Right ventricle myocardium superior (tissue), 1 donor: ENCODE results near the gene MYDGF. TPM values are rescaled to one million over a fixed set of nuclear protein-coding genes. Genes with fewer than 3 reads are reported as not detected.
A peak's percentile ranks its signal among the peaks of the same experiment; 100 is the strongest.
"Not testable (repeated sequence)": the region's sequence is repeated elsewhere in the genome, so short reads cannot be mapped to it uniquely, and the experiment has no call there.

Source experiments
- ATAC-seq: fragments of 200-7000 bp; cut with Tn5 transposase; one replicate; pipeline ENCODE4 v1.9.1; 2020; ENCODE audit warnings: mild to moderate bottlenecking; ENCODE audit not compliant: poor library complexity
- DNase-seq: peaks from one replicate; pipeline ENCODE4 v3.0.0-alpha.2; 2020
- intact Hi-C: fragments of 100-400 bp; cut with DNase I; formaldehyde crosslinking; loops from one replicate; pipeline ENCODE4 v1.11.2; 2022
- total RNA-seq: library from RNA; stranded (reverse); fragmentation: NEBNext Ultra II Directional; extraction: Animal tissue kit (Norgen Biotek cat#: 25700); gene quantifications from one replicate; pipeline ENCODE4 v1.2.1, GENCODE V29; 2021
- donor health status: DM: no; HTN: yes; CAD: no; lungs with severe emphysema.

Gene MYDGF
- total RNA-seq, 1 donor from 2014 or later = 23.2 TPM

DNA sequence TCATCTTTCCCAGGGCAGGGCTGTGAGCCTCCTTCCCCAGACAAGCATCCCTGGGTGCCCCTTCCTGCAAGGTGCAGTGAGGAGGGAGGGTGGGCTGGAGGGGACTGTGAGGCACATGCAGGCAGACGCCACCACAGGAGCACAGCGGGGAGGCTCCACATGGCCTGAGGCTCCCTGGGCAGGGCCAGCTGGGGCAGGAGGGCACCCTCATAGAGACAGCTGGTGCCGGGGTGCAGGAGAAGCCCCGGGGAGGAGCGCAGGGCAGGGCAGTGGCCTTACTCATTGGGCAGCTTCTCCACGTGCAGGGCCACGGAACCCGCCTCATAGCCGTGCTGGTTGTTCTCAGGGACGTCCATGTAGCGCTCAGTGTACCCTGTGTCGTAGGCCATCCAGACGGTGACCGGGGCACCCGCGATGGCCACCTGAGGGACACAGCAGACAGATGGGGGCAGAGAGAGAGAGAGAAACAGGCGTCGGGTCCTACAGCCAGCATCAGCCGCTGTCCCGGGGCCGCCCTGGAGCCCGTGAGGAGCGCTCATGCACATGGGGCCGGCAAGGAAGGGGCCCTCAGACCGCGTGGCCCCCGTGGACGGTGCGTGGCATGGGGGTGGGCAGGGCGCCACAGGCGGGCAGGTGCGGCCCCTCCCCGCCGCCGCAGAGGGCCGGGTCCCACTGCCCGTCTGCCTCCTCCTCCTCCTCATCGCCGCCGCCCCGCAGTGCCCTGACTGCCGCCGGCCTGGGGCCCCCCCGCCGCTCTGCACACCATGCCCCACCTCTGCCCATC is 12.5 kb upstream of the MYDGF start:
- intact Hi-C loops = no loop called here
- ATAC-seq (no peak), DNase-seq (no peak)

DNA sequence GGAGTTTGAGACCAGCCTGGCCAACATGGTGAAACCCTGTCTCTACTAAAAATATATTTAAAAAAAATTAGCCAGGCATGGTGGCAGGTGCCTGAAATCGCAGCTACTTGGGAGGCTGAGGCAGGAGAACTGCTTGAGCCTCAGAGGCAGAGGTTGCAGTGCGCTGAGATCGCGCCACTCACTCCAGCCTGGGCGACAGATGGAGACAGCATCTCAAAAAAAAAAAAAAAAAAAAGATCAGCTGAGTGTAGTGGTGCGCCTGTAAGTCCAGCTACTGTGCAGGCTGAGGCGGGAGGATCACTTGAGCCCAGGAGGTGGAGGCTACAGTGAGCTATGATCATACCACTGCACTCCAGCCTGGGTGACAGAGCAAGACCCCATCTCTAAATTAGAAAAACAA is 9.9 kb upstream of the MYDGF start:
- DNase-seq, ATAC-seq, intact Hi-C loops: not testable (repeated sequence)

DNA sequence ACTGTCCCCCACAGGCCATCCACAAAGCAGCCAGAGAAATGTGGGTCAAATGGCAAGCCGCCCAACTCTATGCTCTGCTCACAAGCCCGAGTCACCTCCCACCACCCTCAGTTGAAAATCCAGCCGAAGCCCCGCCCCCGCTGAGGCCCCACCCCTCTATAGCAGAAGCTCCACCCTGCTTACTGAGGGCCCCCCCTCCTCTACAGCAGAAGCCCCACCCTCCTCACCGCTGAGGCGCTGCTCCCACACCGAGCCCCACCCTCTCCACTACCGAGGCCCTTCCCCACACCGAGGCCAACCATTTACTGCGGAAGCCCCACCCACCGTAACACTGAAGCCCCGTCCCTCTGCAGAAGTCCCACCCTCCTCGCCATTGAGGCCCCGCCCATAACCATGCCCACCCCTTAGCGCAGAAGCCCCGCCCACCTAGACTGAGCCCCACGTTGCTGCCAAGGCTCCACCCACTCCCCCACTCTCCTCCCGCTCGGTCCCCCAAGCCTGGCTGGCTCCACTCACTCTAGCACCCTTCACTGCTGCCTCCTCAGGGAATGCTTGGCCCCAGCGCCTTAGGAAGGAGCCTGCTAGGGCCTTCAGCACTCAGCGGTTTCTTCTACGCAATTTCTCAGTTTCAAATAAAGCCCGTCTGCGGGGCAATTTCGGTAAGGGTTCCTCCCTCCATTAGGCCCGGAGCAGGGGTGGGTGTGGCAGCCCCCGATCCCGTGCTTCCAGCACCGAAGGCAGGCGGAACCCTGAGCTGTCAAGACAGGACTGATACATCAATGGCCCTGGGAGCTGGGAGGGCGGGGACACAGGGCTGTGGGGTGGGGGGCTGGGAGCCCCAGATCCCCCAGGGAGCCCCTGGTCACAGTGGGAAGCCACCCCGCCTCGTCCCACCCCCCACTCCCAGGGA is 9.0 kb upstream of the MYDGF start:
- intact Hi-C loops = no loop called here
- DNase-seq (no peak), ATAC-seq (no peak)

DNA sequence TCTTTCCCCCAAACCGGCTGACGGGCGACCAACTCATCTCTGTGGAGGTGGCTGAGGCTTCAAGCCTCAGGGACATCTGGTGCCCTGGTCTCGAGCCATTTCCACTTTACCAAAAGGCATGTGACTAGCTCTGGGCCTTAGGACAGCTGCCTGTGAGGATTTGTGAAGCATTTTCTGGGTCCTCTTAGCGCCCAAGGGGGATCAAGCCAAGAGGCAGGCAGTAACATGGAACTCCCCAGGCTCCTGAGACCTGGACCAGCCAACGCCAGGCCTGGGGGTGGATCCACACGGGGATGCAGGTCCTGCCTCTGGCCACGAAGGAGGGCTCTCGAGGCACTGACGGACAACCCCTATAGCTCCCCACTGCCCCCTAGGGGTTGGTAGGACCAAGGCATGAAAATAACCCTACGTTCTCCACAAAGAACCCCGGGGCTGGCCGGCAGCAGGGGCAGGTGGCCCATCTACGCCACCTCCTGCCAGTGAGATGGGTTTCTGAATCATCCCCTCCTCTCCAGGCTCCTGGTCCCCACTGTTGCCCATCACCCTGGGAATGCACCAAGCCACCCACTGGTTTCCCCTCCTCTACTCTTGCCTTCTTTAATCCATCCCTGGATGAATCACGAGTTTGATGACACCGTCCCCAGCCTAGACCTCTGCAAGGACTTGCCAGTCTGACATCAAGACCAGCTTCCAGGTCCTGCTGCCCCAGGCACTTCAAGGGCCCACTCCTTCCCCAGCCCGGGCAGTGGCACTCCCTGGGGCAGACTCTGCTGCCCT is 7.0 kb upstream of the MYDGF start:
- DNase-seq (no peak), ATAC-seq (peak; percentile 64)
- intact Hi-C loops = no loop called here

DNA sequence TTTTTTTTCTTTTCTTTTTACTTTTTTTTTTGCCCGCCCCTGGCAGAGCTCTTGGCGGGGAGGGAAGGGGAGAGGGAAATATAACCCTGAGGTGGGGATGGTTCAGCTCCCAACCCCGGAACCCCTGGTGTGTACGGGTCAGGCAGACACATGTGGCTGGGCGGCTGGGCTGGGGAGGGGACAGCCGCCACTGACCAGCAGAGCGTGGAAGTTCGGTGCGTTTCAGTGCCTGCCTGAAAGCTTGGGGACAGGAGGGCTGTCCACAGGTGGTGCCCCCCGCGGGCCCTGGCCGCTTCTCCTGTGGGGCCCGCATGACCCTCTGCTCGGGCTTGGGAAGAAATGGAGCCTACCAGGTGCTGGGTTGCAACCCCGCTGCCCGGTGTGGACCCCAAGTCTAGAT is 5.2 kb upstream of the MYDGF start:
- no peak for ATAC-seq
- no peak for DNase-seq
- intact Hi-C loops = no loop called here

DNA sequence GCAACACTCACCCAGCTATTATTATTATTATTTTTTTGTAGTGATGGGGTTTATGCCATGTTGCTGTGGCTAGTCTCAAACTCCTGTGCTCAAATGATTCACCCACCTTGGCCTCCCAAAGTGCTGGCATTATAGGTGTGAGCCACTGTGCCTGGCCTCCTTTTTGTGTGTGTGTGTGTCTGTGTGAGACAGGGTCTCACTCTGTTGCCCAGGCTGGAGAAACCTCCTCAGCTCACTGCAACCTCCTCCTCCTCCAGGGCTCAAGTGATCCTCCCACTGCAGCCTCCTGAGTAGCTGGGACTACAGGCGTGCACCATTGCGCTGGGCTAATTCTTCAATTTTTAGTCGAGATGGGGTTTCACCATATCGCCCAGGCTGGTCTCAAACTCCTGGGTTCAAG is 3.6 kb upstream of the MYDGF start:
- intact Hi-C loops = no loop called here
- ATAC-seq (no peak), DNase-seq (no peak)

DNA sequence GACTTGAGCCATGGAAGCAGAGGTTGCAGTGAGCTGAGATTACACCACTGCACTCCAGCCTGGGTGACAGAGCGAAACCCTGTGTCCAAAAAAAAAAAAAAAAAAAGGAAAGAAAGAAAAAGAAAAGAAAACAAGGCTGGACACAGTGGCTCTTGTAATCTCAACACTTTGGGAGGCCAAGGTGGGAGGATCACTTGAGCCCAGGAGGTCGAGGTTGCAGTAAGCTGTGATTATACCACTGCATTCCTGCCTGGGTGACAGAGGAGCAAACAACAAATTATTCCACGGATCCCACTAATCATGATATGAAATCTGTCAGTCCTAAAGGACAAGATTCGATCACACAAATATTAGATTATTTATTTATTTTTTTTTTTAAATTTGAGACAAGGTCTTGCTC is 3.1 kb upstream of the MYDGF start:
- DNase-seq (no peak), ATAC-seq (no peak)
- intact Hi-C loops = no loop called here

DNA sequence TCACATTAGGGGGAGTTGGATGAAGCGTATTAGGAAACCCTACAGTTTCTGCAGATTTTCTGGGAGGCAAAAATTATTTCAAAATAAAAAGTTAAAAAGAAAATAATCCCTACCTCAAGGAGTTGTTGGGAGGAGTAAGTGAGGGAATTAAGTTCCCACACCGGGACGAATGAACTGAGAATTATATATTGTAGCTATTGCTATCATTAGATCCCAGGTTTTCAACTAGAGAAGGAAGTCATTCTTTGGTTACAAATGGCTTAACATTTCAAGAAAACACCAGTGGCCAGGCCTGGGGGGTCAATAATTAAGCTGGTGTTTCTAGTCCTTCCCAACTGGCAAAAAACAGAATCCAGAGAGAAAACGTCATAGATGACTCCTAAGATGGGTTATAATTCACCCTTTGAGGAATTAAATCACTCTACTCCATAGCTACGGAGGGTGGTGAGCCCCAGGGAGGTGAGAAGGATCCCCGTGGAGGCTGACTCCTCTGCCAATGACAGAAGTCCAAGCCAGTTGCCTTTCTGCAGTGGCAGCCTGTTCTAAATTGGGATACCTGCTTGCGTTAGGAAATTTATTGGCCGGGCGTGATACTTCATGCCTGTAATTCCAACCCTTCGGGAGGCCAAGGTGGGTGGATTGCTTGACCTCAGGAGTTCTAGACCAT is 1.2 kb upstream of the MYDGF start:
- intact Hi-C loops = no loop called here
- DNase-seq (no peak), ATAC-seq (peak; percentile 28)

DNA sequence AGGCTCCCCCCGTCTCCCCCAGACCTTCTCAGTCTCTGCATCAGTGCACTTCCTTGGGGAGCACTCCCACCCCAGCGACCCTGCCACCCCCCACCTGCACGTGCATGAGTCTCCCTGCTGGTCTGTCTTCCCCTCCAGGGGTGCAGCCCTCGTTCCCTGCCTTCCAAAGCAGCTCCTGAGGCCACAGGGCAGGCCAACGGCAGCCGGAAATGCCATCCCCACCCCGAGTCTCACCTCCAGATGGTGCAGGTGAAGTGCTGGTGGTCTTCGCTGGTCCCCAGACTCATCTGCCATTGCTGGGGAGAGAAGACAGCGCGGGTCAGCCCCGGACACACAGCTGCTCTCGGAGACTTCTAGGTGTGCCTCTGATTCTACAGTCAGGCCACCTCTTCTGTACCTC is 5.5 kb downstream of the MYDGF start:
- DNase-seq (no peak), ATAC-seq (no peak)
- intact Hi-C loops = no loop called here

DNA sequence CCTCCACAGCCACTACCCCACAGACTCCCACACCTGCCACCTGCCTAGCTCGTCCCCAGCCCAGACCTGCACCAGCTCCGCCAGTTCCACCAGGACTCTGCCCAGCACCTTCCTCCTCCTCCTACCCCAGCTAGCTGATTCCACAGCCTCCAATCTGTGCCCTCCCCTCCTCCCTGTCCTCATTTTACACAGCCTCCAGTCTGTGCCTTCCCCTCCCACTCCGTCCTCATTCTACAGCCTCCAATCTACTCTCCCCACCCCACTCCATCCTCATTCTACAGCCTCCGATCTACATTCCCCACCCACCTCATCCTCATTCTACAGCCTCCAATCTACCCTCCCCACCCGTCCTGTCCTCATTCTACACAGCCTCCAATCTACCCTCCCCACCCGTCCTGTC is 7.3 kb downstream of the MYDGF start:
- ATAC-seq (no peak), DNase-seq (no peak)
- intact Hi-C loops = no loop called here

DNA sequence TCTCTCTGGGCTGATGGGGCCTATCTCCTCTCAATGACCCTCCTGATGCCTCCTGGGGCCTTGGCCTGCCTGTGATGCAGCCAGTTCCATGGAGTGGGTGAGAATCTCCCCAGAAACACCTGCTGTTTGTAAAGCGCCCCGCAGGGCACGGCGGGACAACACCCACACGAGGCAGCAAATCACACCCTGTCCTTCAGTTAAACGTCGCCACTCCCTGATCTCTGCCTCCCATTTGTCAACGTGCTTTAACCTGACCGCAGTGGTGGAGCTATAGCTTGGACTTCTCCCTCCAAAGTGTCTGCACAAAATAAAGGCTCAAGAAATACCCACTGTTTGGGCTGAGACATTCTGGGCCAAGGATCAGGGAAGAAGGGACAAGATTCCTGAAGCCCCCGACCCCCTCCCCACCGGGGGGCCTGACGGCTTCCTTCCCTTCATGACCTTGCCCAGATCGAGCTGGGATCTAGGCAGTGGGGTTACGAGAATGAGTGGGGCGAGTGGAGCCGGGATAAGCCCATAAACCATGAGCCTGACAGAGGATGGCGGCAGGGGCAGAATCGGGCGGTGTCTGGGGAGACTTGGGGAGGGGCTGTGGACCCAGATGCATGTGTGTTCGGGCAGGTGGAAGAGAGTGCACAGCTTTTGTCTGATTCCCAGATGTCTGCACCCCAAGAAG is 8.0 kb downstream of the MYDGF start:
- intact Hi-C loops = no loop called here
- no peak for ATAC-seq
- no peak for DNase-seq

DNA sequence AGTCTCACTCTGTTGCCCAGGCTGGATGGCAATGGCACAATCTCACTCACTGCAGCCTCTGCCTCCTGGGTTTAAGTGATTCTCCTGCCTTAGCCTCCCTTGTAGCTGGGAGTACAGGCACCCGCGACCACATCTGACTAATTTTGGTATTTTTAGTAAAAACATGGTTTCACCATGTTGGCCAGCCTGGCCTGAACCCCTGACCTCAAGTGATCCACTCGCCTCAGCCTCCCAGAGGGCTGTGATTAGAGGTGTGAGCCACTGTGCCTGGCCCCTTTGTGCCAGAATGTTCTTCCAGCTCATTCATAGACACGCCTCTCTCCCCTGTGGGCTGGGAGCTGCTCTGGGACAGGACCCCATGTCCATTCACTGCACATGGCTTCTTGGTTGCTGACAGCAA is 9.1 kb downstream of the MYDGF start:
- intact Hi-C loops = no loop called here
- DNase-seq = no peak
- no peak for ATAC-seq

DNA sequence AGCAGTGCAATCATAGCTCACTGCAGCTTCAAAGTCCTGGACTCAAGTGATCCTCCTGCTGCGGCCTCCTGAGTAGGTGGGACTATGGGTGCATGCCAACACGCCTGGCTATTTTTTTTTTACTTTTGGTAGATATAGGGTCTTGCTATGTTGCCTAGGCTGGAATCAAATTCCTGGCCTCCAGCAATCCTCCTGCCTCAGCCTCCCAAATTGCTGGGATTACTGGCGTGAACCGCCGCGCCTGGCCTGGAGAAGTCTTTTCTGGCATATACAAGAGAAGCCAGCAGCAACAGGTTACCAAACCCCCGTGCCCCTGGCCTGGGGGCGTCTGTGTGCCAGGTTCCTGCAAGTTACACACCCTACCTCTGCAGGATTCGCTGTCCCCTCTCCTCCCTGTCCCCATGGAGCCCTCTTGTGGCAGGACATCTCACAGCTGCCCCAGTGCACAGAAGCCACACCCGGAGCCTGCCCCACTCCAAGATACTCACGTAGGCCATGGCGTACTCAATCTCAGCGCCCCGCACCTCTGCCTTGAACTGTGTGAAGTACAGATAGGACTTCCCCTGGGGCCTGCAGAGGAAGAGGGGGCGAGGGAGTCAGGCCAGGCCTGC is 9.9 kb downstream of the MYDGF start:
- DNase-seq (no peak), ATAC-seq (peak; percentile 49)
- intact Hi-C loops = no loop called here

DNA sequence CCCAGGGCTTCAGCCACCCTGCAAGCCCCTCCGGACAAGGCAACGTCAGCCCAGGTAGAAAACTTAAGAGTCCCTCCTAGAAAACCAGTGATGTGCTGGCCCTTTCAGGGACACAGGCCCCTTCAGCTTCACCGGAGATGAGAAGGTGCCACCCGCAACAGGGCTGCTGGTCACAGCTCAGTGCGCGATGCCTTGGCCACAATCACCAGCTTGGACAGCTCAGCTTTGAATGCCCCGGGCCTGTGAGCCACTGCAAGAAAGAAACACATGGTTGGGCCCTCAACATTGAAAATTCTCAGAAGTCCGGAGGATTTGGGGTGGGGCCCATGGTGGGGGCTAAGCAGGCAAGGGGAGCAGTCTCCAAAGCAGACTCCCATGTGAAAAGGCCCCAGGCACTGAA is 12.3 kb downstream of the MYDGF start:
- DNase-seq = no peak
- intact Hi-C loops = no loop called here
- no peak for ATAC-seq

DNA sequence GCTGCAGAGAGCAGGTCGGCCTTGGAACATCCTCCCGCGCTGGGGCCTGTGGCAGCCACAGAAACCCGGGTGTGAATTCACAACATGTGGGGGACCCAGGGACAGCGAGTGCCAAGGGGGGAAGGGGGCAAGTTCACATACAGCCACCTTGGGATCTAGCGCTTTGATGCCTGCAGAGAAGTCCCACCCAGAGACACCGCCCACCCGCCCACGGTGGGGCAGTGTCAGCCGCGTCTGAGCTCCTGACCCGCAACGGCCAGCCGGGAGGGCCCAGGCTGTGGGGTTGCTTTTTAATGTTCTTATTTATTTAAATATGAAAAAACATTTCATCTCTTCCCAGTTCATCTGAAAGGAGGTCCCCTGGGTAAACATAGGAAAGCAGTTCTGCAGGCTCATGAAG is 12.9 kb downstream of the MYDGF start:
- no peak for ATAC-seq
- intact Hi-C loops = no loop called here
- DNase-seq = no peak

DNA sequence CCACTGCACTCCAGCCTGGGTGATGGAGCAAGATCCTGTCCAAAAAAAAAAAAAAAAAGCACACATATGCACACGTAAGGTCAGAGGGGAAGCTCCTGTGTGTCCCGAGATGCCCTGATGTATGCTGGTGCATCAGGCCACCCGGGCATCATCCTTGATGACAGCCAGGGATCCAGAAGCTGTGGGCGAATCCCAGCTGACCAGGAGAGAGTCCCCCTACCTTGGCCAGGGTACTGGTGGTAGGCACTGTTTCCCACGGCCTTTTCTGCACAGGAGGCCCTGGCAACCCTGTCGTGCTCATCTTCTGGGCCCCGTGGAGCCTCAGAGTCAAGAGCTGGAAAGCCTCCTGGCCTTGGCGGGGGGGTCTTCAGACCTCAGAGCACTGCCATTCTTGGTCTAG is 14.0 kb downstream of the MYDGF start:
- ATAC-seq (no peak), DNase-seq (no peak)
- intact Hi-C loops = no loop called here

DNA sequence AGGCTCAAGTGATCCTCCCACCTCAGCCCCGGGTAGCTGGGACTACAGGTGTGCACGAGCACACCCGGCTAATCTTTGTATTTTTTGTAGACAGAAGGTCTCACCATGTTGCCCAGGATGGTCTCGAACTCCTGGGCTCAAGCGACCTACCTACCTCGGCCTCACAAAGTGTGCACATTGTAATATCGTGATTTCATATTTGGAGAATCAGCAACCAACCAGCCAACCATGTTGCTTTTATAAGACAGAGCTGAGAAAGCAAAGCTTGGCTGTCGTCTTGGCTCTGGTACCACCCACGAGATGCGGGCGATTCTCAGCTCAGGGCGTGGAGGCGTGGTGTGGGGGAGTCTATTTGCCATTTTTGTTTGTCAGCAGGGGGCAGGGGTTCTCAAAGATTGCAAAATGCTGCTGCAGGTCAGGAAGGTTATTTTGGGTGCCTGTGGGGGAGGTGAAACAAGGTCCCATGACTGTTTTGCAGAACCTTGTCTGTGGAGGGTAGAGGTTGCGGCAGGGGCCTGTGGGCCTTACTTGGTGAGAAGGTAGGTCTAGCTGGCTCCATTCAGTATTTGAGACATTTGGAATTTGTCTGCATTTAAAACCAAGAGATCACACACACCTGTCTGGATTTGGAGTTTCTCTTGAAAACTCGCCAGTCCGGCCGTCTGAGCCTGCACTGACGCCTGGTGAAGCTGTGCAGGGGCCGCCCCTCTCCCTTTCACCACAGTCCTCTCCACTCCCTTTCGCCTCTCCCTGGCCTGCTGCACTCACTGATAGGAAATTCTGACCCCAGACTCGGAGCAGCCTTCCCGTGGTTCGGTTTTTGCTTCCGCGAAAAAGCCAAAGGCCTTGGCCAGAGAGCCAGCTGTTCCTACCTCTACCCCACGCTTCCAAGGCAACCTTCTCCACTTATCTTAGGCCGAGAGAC is 15.4 kb downstream of the MYDGF start:
- intact Hi-C loops = no loop called here
- peak; percentile 44 for ATAC-seq
- no peak for DNase-seq
